HG03039 (cell line): ENCODE results near the gene LRCH3.
A peak's percentile ranks its signal among the peaks of the same experiment; 100 is the strongest.

ENCODE experiments used
- ATAC-seq: cut with Tn5 transposase; IDR thresholded peaks from one replicate; pipeline ENCODE4 v1.9.1; 2021; ENCODE audit warnings: mild to moderate bottlenecking, moderate library complexity; ENCODE audit not compliant: unreplicated experiment

LRCH3 gene

DNA sequence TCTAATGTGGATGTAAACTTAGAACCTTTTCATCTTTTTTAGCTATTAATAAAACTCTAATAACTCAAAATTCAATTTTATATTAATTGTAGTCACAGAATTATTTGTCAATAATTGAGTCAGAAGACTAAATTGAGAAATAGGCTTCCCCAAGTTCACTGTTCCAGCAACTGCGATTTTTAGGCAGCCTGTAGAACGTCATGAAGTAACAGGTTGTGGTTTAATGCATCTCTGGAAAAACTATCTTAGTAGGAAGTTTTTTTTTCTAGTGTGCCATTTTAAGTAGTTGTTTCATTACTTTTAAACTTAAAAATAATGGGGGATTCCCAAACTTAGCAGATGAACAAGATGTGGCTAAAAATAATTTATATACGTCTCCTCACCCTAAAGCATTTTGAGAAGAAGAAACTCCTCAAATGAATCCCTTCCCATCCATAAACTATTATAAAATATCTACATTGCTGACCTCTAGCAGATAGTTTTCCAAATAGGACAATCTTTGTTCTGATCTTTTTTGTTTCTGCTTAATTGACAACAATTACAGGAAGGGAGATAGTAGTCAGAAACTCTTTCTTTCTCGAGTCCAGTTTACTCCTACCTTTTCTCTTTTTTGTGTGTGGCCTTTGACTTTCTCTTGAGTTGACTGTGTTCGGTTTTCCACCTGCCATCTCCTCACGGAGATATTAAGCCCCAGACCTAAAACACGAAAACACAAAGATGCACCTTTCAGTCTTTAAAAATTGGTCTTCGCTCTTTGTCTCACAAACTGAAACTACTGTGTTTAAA lies 43.1 kb downstream of the LRCH3 start:
- ATAC-seq, result no peak

GRCh38 chr3:197835509-197835908 lies 44.5 kb downstream of the LRCH3 start:
- peak; percentile 50 for ATAC-seq

DNA sequence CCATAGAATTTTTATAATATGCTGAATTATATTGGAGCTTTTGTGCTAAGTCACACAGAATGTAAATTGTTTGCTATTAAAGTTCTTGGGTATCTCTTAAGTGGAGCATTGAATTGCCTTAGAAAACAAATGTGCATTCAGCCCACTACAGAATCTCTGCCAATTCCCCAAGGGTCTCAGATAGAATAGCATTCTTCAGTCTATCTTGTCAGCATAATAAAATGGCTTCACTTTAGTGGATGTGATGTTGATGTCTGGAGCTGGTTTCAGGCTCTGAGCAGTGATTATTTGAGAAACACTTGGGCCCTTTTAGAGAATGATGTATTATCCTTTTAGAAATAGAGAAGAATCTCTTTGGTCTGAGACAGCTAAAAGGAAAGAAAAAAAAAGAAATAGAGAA lies 45.2 kb downstream of the LRCH3 start:
- ATAC-seq, result no peak

DNA sequence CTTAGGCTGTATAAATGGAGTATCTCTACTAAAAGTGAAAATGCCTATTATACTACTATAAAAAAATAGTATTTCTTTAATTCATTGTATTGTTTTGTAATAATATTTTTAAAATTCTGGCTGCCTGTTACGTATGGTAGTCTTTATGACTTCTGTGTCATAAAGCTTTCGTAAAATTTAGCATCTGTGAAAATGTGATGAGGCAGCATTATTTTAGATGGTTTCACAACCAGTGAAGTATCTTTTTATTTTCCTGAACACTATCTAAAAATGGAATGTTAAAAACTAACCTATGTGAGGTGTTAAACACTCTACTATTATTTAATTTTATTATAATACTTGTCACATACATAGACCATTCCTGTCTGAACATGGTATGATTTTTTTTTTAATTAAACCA lies 46.2 kb downstream of the LRCH3 start:
- ATAC-seq, result no peak

DNA sequence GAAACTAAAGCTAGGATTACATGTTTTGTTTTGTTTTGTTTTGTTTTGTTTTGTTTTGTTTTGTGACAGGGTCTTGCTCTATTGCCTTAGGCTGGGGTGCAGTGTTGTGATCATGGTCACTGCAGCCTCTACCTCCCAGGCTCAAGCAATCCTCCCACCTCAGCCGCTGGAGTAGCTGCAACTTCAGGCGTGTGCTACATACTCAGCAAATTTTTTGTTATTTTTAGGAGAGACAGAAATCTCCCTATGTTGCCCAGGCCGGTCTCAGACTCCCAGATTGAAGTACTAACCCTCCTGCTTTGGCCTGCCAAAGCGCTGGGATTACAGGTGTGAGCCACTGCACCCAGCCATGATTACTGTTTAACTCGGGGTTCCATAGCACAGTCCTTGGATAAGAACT lies 50.7 kb downstream of the LRCH3 start:
- ATAC-seq, result no peak

- no peak for ATAC-seq
Measured at GRCh38 chr3:197846491-197846890, 55.4 kb downstream of the LRCH3 start.

GRCh38 chr3:197847866-197848401 lies 56.9 kb downstream of the LRCH3 start:
- ATAC-seq, result peak; percentile 54

DNA sequence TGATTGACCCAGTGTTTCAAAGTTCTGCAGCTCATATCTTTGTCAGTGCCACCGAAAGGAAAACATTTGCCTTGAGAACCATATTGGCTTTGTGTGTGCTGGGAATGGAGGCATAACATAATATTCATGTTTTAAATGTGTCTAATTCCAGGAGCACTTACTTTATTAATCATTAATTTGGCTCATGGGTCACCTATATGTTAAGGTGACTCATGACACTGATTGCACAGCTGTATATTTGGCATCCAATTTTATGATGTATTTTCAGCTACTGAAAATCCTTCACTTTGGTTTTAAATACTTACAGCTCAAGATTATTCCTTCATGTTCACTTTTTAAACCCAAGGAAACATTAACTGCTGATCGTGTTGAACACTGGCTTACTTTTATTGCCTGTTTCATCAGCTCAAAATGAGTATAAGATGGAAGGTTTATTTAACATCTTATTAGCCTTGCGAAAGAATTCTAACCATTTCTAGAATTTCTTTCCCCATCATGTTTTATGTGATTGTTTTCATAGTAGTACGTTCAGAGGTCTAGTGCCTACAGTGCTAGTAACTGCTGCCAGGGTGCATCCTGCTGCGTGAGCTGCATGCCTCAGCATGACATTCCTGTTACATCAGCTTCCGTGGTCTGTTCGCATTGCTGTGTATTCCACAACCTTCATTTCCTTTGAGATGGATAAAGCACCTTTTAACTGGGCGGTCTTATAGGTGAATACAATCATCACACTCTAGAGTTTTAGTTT lies 63.7 kb downstream of the LRCH3 start:
- no peak for ATAC-seq

DNA sequence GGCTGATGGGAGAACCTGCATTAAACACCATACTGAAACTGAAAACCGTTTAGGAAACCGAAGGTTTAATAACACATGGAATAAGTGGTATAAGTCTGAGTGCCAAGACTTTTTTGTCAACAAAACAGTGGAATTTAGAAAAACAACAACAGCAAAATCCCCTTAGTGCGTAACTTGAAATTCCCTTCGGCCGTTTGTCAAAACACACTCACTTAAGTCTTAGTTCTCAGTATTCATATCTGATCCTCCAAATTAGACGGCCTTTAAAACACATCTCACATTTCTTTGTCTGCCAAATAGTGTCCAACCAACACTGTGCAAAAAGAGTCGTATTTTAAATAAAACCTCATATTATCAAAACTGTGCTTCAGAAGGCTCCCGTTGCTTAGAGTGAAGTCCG lies 64.5 kb downstream of the LRCH3 start:
- ATAC-seq, result no peak

- no peak for ATAC-seq
Measured at GRCh38 chr3:197856199-197856816, 65.3 kb downstream of the LRCH3 start.

DNA sequence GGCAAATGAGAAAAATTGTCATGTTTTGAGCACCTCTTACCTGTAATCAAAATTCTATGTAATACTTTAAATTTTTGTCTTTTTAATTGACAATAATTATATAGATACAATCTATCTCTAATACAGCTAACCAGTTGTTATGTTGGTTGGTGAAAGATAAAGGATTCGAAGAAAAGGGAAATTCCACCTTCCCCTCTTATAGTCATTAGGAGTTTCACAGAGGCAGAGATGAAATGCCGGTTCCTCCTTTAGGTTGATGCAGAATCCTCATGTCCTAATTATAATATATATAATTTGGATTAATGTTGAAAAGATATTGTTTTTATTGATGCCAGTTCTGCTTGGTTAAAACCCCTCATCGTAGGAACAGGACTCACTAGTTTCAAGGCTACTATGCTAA lies 67.1 kb downstream of the LRCH3 start:
- ATAC-seq, result no peak

DNA sequence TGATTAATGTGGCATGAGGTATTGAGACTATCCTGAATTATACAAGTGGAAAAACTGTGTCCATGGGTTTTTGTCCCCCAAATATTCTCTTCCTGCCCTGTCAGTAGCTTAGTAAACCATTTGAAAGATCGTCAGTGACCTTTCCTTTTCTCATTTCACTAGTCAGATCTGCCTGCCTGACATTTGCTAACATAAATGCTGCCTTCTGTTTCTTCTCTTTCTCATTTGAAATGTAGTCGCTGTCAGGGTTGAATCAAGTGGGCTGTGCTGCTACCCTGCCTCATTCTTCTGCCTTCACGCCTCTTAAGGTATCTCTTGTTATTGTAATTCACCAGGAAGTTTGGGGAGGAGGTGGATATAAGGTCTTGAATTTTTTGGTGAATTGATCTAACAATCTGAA lies 67.5 kb downstream of the LRCH3 start:
- ATAC-seq, result no peak

GRCh38 chr3:197866035-197866434 lies 75.0 kb downstream of the LRCH3 start:
- no peak for ATAC-seq

GRCh38 chr3:197873329-197873728 lies 82.3 kb downstream of the LRCH3 start:
- ATAC-seq, result no peak

DNA sequence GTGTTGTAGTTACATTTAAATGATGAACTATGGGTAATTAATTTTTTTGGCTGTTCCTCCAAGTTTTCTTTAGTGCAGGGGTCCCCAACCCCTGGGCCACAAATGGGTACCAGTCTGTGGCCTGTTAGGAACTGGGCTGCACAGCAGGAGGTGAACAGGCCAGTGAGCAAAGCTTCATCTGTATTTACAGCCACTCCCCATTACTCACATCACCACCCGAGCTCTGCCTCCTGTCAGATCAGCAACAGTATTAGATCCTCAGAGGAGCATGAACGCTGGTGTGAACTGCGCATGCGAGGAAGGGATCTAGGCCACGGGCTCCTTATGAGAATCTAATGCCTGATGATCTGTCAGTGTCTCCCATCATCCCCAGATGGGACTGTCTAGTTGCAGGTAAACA lies 83.0 kb downstream of the LRCH3 start:
- no peak for ATAC-seq

DNA sequence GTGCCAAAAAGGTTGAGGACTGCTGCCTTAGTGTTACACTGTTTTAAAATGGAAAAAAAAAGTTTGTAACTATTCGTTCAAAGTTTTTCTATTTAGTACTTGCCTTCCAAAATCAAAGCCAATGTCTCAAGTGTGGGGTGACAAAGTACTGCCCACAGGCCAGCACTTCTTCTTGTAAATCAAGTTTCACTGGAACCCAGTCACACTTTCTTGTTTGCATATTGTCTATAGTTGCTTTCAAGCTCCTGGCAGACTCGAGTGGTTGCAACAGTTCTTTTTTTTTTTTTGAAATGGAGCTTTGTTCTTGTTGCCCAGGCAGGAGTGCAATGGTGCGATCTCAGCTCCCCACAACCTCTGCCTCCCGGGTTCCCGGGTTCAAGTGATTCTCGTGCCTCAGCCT lies 83.6 kb downstream of the LRCH3 start:
- ATAC-seq, result no peak

- ATAC-seq, result no peak
Measured at GRCh38 chr3:197877902-197878301, 86.8 kb downstream of the LRCH3 start.

DNA sequence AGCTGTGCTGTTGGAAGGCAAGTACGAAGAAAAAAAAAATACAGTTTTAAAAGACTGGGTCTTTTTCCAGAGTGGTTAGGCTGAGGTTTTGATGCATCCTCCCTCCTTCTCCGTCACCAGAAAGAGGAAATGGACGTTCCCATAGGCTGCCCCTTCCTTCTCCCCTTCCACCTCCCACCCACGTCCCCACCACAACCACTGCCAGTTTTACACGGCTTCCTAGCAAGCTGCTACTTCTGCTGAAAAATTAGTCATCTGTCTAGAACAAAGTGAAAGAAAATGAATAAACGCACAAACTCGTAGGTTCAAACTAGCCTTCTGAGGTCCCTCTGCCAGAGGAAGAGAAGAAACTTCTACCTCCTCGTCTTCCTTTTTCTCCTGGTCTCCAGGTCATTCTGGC lies 87.4 kb downstream of the LRCH3 start:
- ATAC-seq, result no peak

DNA sequence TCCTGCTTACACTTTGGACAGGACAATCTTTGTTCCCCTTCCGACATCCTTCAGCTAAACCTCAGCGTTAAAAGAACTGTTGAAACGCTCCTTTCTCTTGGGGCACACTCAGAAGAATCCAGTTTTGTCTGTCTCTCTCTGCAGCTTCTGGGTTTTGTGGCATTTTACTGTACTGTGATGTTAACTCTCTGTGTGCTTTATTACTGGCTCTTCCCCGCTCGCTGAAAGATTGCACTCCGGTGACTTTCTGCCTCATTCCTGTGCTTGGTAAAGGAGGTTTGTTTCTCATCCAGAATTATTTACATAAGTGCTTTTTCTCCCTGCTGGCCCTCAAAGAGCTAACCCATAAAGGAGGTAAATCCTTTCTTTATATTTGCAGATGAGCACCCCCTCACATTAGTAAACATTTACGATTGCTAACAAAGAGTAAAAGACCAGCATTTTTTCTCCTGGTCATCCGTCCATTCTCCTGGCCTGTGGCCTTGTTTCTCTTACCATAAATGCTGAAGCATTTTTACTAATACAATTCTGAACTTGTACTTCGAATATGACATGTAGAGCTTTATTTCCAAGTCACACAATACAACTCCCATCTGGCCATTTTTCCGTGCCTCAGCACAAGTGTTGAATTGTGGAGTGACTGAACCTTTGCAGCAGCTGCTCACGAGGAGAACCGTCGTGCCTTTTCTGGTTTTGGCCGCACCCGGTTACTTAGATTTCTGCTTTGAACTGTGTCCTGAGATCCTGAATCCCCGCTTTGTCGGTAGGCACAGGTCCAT lies 89.6 kb downstream of the LRCH3 start:
- ATAC-seq, result no peak

- ATAC-seq, result no peak
Measured at GRCh38 chr3:197881270-197881969, 90.4 kb downstream of the LRCH3 start.
